Right atrium auricular region (tissue), 2 donors: ENCODE data around the gene AFAP1. TPM values are rescaled to one million over a fixed set of nuclear protein-coding genes. Genes with fewer than 3 reads are reported as not detected.

ENCODE experiments used
- DNase-seq: peaks from one replicate; pipeline ENCODE4 v3.0.0-alpha.2; 2019; ENCODE audit warnings: low spot score
- H3K27ac ChIP-seq, 2 donors: fragments of 200-600 bp; sonication (generic); 1 replicate in 1 of 2; 2 replicates in 1 of 2; pipeline ENCODE4 v1.5.1; 2016 to 2019
- H3K27me3 ChIP-seq, 2 donors: fragments of 200-600 bp; sonication (generic); one replicate each; pipeline versions ENCODE4 v1.5.1 to v1.6.0; 2017 to 2019
- H3K36me3 ChIP-seq: fragments of 200-600 bp; sonication (generic); one replicate; pipeline ENCODE4 v1.5.1; 2016
- H3K4me1 ChIP-seq, 2 donors: fragments of 200-600 bp; sonication (generic); one replicate each; pipeline versions ENCODE4 v1.5.1 to v1.6.0; 2017 to 2019
- H3K4me3 ChIP-seq, 2 donors: fragments of 200-600 bp; sonication (generic); 1 replicate in 1 of 2; 2 replicates in 1 of 2; pipeline ENCODE4 v1.5.1; 2017 to 2019; ENCODE audit warnings: mild to moderate bottlenecking in 1 of 2, moderate library complexity in 1 of 2
- H3K9me3 ChIP-seq, 2 donors: fragments of 200-600 bp; sonication (generic); one replicate each; pipeline ENCODE4 v1.5.1; 2019
- CTCF ChIP-seq, 2 donors: fragments of 200-600 bp; sonication (generic); IDR thresholded peaks; one replicate each; pipeline ENCODE4 v1.5.1; 2019; ENCODE audit warnings: antibody characterized with exemption in 2 of 2
- total RNA-seq, 2 donors: library from RNA; depleted of rRNA; stranded (reverse); fragments of >200 nt; gene quantifications; one replicate each; pipeline ENCODE4 v1.1.0, GENCODE V29; 2016

AFAP1 gene
- total RNA-seq, 2 donors from 2014 or later, result 16.2 to 27.2 TPM

- Histone ChIP-seq H3K27me3 (no peaks in the 10 kb centered on the region), H3K36me3 (peaks cover 5% of the 10 kb centered on the region), H3K4me1 (peaks cover 0 to 42% of the 10 kb centered on the region in 2 donors), H3K27ac (no peak overlapping the region), H3K9me3 (no peaks in the 10 kb centered on the region), H3K4me3 (no peak overlapping the region)
- TF ChIP-seq CTCF (IDR thresholded peaks at IDR 0.05), result no peak
- no peak for DNase-seq
These were observed 155.4 kb downstream of the AFAP1 start for GRCh38 chr4:7784131-7784870.

GRCh38 chr4:7783541-7783940 lies 156.1 kb downstream of the AFAP1 start:
- no peak for TF ChIP-seq CTCF (IDR thresholded peaks at IDR 0.05)
- H3K27me3 ChIP-seq, result no peaks in the 10 kb centered on the region
- peaks cover 5% of the 10 kb centered on the region for H3K36me3 ChIP-seq
- H3K9me3 ChIP-seq, result no peaks in the 10 kb centered on the region
- DNase-seq, result no peak
- peak overlapping the region; percentile 57 to 80 for H3K27ac ChIP-seq
- H3K4me1 ChIP-seq, result peaks cover 0 to 43% of the 10 kb centered on the region in 2 donors
- no peak overlapping the region for H3K4me3 ChIP-seq

GRCh38 chr4:7782783-7783182 lies 156.9 kb downstream of the AFAP1 start:
- DNase-seq, result no peak
- no peak for TF ChIP-seq CTCF (IDR thresholded peaks at IDR 0.05)
- Histone ChIP-seq H3K9me3 (no peaks in the 10 kb centered on the region), H3K27me3 (no peaks in the 10 kb centered on the region), H3K4me3 (no peak overlapping the region), H3K27ac (peak overlapping the region; percentile 57 to 80), H3K4me1 (peaks cover 0 to 49% of the 10 kb centered on the region in 2 donors), H3K36me3 (peaks cover 5% of the 10 kb centered on the region)

- Histone ChIP-seq H3K36me3 (peaks cover 10% of the 10 kb centered on the region), H3K4me1 (peaks cover 0 to 51% of the 10 kb centered on the region in 2 donors), H3K4me3 (no peak overlapping the region), H3K27me3 (no peaks in the 10 kb centered on the region), H3K9me3 (no peaks in the 10 kb centered on the region), H3K27ac (peak overlapping the region; percentile 57 to 80)
- no peak for TF ChIP-seq CTCF (IDR thresholded peaks at IDR 0.05)
- no peak for DNase-seq
These were observed 157.7 kb downstream of the AFAP1 start for GRCh38 chr4:7781993-7782392.

- no peak for DNase-seq
- Histone ChIP-seq H3K4me1 (peaks cover 0 to 51% of the 10 kb centered on the region in 2 donors), H3K27me3 (no peaks in the 10 kb centered on the region), H3K9me3 (no peaks in the 10 kb centered on the region), H3K36me3 (peaks cover 14% of the 10 kb centered on the region), H3K27ac (peak overlapping the region; percentile 57 to 80), H3K4me3 (no peak overlapping the region)
- TF ChIP-seq CTCF (IDR thresholded peaks at IDR 0.05), result no peak
These were observed 158.3 kb downstream of the AFAP1 start for GRCh38 chr4:7781366-7781765.
